Measurements from ENCODE around the gene EML4.

GRCh38 chr2:42249887-42250286 lies 80.7 kb downstream of the EML4 start:
- no peak for TF ChIP-seq CTCF (IDR thresholded peaks at IDR 0.05; ENCODE audit: insufficient read depth, low read length)
- TF ChIP-seq REST (IDR thresholded peaks at IDR 0.05; ENCODE audit: insufficient replicate concordance, low read depth): no peak
- no peak for TF ChIP-seq POLR2AphosphoS5 (IDR thresholded peaks at IDR 0.05; ENCODE audit: low read depth)
- TF ChIP-seq GABPA (IDR thresholded peaks at IDR 0.05; ENCODE audit: low read depth): no peak
- TF ChIP-seq SPI1 (IDR thresholded peaks at IDR 0.05; ENCODE audit: borderline replicate concordance, low read depth): no peak
